ENCODE results near the gene MAML3.

MAML3 gene

DNA sequence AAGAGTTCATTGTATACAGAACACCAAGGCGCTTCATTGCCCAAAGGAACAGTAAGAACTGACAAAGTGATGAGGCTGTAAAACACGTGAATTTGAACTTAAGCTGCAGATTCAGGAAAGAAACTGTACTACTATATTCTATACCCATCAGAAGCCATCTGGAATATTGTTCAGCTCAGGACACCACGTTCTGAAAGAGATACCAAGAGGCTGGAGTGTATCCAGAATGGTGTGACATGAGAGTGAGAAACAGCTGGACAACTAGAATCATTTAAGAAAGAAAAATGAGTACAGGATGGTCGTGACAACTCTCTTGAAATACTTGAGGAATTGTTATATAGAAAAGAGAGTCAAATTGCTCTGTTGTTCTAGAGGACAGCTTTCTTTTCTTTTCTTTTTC is 393.4 kb downstream of the MAML3 start:
- Histone ChIP-seq H3K4me3 (ENCODE audit: severe bottlenecking) (no peak overlapping the region), H3K9me3 (ENCODE audit: severe bottlenecking) (no peaks in the 10 kb centered on the region), H3K27ac (ENCODE audit: poor library complexity, severe bottlenecking) (no peak overlapping the region), H3K4me1 (ENCODE audit: insufficient read depth, poor library complexity, severe bottlenecking) (no peaks in the 10 kb centered on the region), H3K36me3 (ENCODE audit: low read depth) (no peaks in the 10 kb centered on the region), H3K27me3 (ENCODE audit: insufficient read depth, poor library complexity, severe bottlenecking) (no peaks in the 10 kb centered on the region)
- ATAC-seq (ENCODE audit: low read depth) (no peak), DNase-seq (ENCODE audit: low spot score) (no peak)
- TF ChIP-seq, protein P1, sequence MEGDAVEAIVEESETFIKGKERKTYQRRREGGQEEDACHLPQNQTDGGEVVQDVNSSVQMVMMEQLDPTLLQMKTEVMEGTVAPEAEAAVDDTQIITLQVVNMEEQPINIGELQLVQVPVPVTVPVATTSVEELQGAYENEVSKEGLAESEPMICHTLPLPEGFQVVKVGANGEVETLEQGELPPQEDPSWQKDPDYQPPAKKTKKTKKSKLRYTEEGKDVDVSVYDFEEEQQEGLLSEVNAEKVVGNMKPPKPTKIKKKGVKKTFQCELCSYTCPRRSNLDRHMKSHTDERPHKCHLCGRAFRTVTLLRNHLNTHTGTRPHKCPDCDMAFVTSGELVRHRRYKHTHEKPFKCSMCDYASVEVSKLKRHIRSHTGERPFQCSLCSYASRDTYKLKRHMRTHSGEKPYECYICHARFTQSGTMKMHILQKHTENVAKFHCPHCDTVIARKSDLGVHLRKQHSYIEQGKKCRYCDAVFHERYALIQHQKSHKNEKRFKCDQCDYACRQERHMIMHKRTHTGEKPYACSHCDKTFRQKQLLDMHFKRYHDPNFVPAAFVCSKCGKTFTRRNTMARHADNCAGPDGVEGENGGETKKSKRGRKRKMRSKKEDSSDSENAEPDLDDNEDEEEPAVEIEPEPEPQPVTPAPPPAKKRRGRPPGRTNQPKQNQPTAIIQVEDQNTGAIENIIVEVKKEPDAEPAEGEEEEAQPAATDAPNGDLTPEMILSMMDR (IDR thresholded peaks at IDR 0.05; ENCODE audit: poor library complexity, severe bottlenecking) = no peak

DNA sequence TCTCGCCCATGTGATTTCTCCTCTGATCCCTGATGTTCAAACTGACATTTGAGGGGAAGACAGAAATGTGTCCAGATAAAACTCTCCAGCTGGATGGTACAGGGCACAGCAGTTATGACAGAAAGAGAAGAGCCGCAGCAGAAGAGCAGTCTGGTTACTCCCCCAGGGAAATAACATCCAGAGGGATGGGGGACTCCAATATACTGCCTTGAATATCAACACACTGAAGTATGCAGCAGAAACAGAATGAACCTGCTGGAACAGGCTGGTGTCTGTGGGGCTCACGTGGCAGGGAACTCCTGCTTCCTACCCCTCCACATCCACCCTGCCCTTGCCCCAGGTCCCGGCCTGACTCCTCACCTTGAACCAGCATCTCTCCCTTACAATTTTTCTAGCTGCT is 394.9 kb downstream of the MAML3 start:
- no peaks in the 10 kb centered on the region for H3K27me3 ChIP-seq (ENCODE audit: insufficient read depth, poor library complexity, severe bottlenecking)
- no peak overlapping the region for H3K4me3 ChIP-seq (ENCODE audit: severe bottlenecking)
- H3K36me3 ChIP-seq (ENCODE audit: low read depth) = no peaks in the 10 kb centered on the region
- DNase-seq (ENCODE audit: low spot score) = no peak
- no peaks in the 10 kb centered on the region for H3K9me3 ChIP-seq (ENCODE audit: severe bottlenecking)
- no peak for ATAC-seq (ENCODE audit: low read depth)
- TF ChIP-seq, protein P1 (IDR thresholded peaks at IDR 0.05; ENCODE audit: poor library complexity, severe bottlenecking) = no peak
- H3K4me1 ChIP-seq (ENCODE audit: insufficient read depth, poor library complexity, severe bottlenecking) = no peaks in the 10 kb centered on the region
- no peak overlapping the region for H3K27ac ChIP-seq (ENCODE audit: poor library complexity, severe bottlenecking)

GRCh38 chr4:139756391-139757180 is 397.4 kb downstream of the MAML3 start:
- DNase-seq (ENCODE audit: low spot score) = no peak
- Histone ChIP-seq H3K4me1 (ENCODE audit: insufficient read depth, poor library complexity, severe bottlenecking) (no peaks in the 10 kb centered on the region), H3K9me3 (ENCODE audit: severe bottlenecking) (no peaks in the 10 kb centered on the region), H3K27me3 (ENCODE audit: insufficient read depth, poor library complexity, severe bottlenecking) (no peaks in the 10 kb centered on the region), H3K4me3 (ENCODE audit: severe bottlenecking) (no peak overlapping the region), H3K36me3 (ENCODE audit: low read depth) (no peaks in the 10 kb centered on the region), H3K27ac (ENCODE audit: poor library complexity, severe bottlenecking) (no peak overlapping the region)
- TF ChIP-seq, protein P1 (IDR thresholded peaks at IDR 0.05; ENCODE audit: poor library complexity, severe bottlenecking) = no peak
- no peak for ATAC-seq (ENCODE audit: low read depth)

GRCh38 chr4:139754938-139755337 is 399.0 kb downstream of the MAML3 start:
- H3K27ac ChIP-seq (ENCODE audit: poor library complexity, severe bottlenecking) = no peak overlapping the region
- TF ChIP-seq, protein P1 (IDR thresholded peaks at IDR 0.05; ENCODE audit: poor library complexity, severe bottlenecking) = no peak
- no peak for DNase-seq (ENCODE audit: low spot score)
- H3K4me1 ChIP-seq (ENCODE audit: insufficient read depth, poor library complexity, severe bottlenecking) = no peaks in the 10 kb centered on the region
- no peaks in the 10 kb centered on the region for H3K27me3 ChIP-seq (ENCODE audit: insufficient read depth, poor library complexity, severe bottlenecking)
- no peaks in the 10 kb centered on the region for H3K36me3 ChIP-seq (ENCODE audit: low read depth)
- no peak overlapping the region for H3K4me3 ChIP-seq (ENCODE audit: severe bottlenecking)
- ATAC-seq (ENCODE audit: low read depth) = no peak
- no peaks in the 10 kb centered on the region for H3K9me3 ChIP-seq (ENCODE audit: severe bottlenecking)

- DNase-seq (ENCODE audit: low spot score) (no peak), ATAC-seq (ENCODE audit: low read depth) (no peak)
- H3K27me3 ChIP-seq (ENCODE audit: insufficient read depth, poor library complexity, severe bottlenecking) = no peaks in the 10 kb centered on the region
- H3K4me1 ChIP-seq (ENCODE audit: insufficient read depth, poor library complexity, severe bottlenecking) = no peaks in the 10 kb centered on the region
- TF ChIP-seq, protein P1 (IDR thresholded peaks at IDR 0.05; ENCODE audit: poor library complexity, severe bottlenecking) = no peak
- H3K4me3 ChIP-seq (ENCODE audit: severe bottlenecking) = no peak overlapping the region
- H3K27ac ChIP-seq (ENCODE audit: poor library complexity, severe bottlenecking) = no peak overlapping the region
- H3K36me3 ChIP-seq (ENCODE audit: low read depth) = no peaks in the 10 kb centered on the region
- H3K9me3 ChIP-seq (ENCODE audit: severe bottlenecking) = no peaks in the 10 kb centered on the region
Measured at GRCh38 chr4:139753686-139754085, 400.3 kb downstream of the MAML3 start.

Measured in RWPE2 (cell line).